PC-3 (cell line): ENCODE data around the gene PLA2G7.

Experiments used
- CTCF ChIP-seq: fragments of 300-600 bp; sonication (generic); conservative IDR thresholded peaks from 2 replicates; pipeline ENCODE4 v1.5.1; 2017; ENCODE audit warnings: antibody characterized with exemption, low read depth, mild to moderate bottlenecking, low read length
- EZH2 ChIP-seq: fragments of 300-600 bp; sonication (generic); IDR thresholded peaks from one replicate; pipeline ENCODE4 v1.6.1; 2017; ENCODE audit warnings: antibody characterized with exemption, mild to moderate bottlenecking, low read length; ENCODE audit not compliant: unreplicated experiment

DNA sequence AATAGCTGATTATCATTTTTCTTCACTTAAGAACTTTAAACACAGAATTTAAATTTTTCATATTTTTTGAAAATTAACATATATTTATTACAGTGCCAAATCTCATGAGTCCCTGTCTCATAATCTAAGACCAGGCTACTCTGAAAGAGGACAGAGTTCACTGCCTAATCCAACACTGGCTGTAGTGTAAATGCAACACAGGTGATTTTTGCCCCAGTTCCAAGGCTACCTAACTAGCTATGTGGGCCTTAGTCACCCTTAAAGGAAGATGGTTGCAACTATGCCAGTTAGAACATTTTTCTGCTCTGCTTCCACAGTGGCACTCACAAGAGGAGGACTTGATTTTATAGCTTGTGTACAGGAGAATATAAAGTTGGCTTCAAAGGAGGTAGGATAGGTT lies 77.5 kb downstream of the PLA2G7 start:
- no peak for TF ChIP-seq CTCF
- no peak for TF ChIP-seq EZH2
